H1 (cell line): ENCODE data around the gene AGRN. TPM values are rescaled to one million over a fixed set of nuclear protein-coding genes. Genes with fewer than 3 reads are reported as not detected.
A peak's percentile ranks its signal among the peaks of the same experiment; 100 is the strongest.

ENCODE experiments used
- CTCF ChIA-PET: fragments of 300-600 bp; sonication (Branson Sonifier 250); formaldehyde crosslinking; loops from one replicate; lab custom pipeline; 2021; ENCODE audit not compliant: partially characterized antibody; lab: Charles Lee
- POLR2A ChIA-PET: fragments of 300-600 bp; sonication (Branson Sonifier 250); formaldehyde crosslinking; loops from one replicate; lab custom pipeline; 2021; ENCODE audit warnings: inconsistent platforms; ENCODE audit not compliant: partially characterized antibody; lab: Charles Lee
- DNase-seq, 2 experiments: peaks; one replicate each; pipeline versions ENCODE4 v3.0.0 to v3.0.0-alpha.2; 2010 to 2022; ENCODE audit warnings: low spot score in 2 of 2, low read depth in 1 of 2, mixed read lengths in 1 of 2
- FAIRE-seq: peaks from 2 replicates; lab custom pipeline; 2011; peaks lifted over from hg19 to GRCh38; lab: Jason Lieb, UNC
- H2AFZ ChIP-seq: 2 replicates; pipeline ENCODE4 v1.8.1; 2012; ENCODE audit warnings: low read length, inconsistent platforms
- H2AK5ac ChIP-seq: 2 replicates; pipeline ENCODE4 v1.6.1; 2013; ENCODE audit warnings: low read depth, low read length
- H2BK120ac ChIP-seq: replicated peaks from 2 replicates; pipeline ENCODE3; 2013; ENCODE audit warnings: low read depth, low read length, inconsistent platforms
- H2BK12ac ChIP-seq: 2 replicates; pipeline ENCODE4 v1.6.1; 2013; ENCODE audit warnings: low read depth, low read length
- H2BK15ac ChIP-seq: 2 replicates; pipeline ENCODE4 v1.6.1; 2013; ENCODE audit warnings: low read length
- H2BK20ac ChIP-seq: 2 replicates; pipeline ENCODE4 v1.6.1; 2013; ENCODE audit warnings: low read length
- H2BK5ac ChIP-seq: 2 replicates; pipeline ENCODE4 v1.6.1; 2013; ENCODE audit warnings: low read depth, low read length
- H3K14ac ChIP-seq: 2 replicates; pipeline ENCODE4 v1.6.1; 2013; ENCODE audit warnings: inconsistent platforms; ENCODE audit not compliant: insufficient read length
- H3K18ac ChIP-seq: 2 replicates; pipeline ENCODE4 v1.6.1; 2013; ENCODE audit warnings: low read length; ENCODE audit errors: extremely low read depth
- H3K23ac ChIP-seq: 2 replicates; pipeline ENCODE4 v1.6.1; 2013; ENCODE audit warnings: inconsistent platforms; ENCODE audit not compliant: insufficient read length
- H3K23me2 ChIP-seq: 2 replicates; pipeline ENCODE4 v1.6.1; 2013; ENCODE audit warnings: low read depth, low read length
- H3K27ac ChIP-seq: 2 replicates; pipeline ENCODE4 v1.6.1; 2011; ENCODE audit warnings: low read depth, low read length, inconsistent platforms
- H3K27me3 ChIP-seq, 4 experiments: replicated peaks in 1 of 4; 1 replicate in 1 of 4; 2 replicates in 3 of 4; pipeline versions ENCODE4 v1.6.1 to v1.8.1; 2011 to 2013; ENCODE audit warnings: low read length in 3 of 4, mild to moderate bottlenecking in 3 of 4, inconsistent platforms in 2 of 4, mixed read lengths in 2 of 4, moderate library complexity in 1 of 4; ENCODE audit not compliant: control insufficient read depth in 3 of 4, insufficient read depth in 3 of 4; ENCODE audit errors: extremely low read depth in 1 of 4
- H3K36me3 ChIP-seq, 4 experiments: 2 replicates each; pipeline versions ENCODE4 v1.6.1 to v1.8.1; 2011 to 2013; ENCODE audit warnings: mild to moderate bottlenecking in 4 of 4, low read length in 3 of 4, moderate library complexity in 2 of 4, control low read depth in 1 of 4, inconsistent platforms in 1 of 4; ENCODE audit not compliant: insufficient read depth in 4 of 4, control insufficient read depth in 2 of 4
- H3K4ac ChIP-seq: replicated peaks from 2 replicates; pipeline ENCODE3; 2013; ENCODE audit warnings: low read length, low read depth, mixed read lengths, inconsistent platforms; ENCODE audit not compliant: insufficient read length
- H3K4me1 ChIP-seq, 4 experiments: replicated peaks in 1 of 4; 1 replicate in 1 of 4; 2 replicates in 3 of 4; pipeline versions ENCODE4 v1.6.1 to v1.8.1; 2011 to 2013; ENCODE audit warnings: low read length in 3 of 4, inconsistent platforms in 2 of 4, mixed read lengths in 1 of 4; ENCODE audit not compliant: insufficient read depth in 4 of 4, control insufficient read depth in 3 of 4
- H3K4me2 ChIP-seq, 2 experiments: 2 replicates each; pipeline versions ENCODE4 v1.6.1 to v1.8.1; 2011 to 2013; ENCODE audit warnings: low read depth in 2 of 2, low read length in 2 of 2, control low read depth in 1 of 2, inconsistent platforms in 1 of 2, mild to moderate bottlenecking in 1 of 2; ENCODE audit not compliant: insufficient read depth in 1 of 2
- H3K4me3 ChIP-seq, 4 experiments: fragments of 200-600, 300-600 bp in 1 of 4; sonication (generic), shearing (Covaris generic), sonication (Bioruptor Twin) in 1 of 4; 2 replicates each; pipeline versions ENCODE4 v1.5.1 to v1.8.1; 2011 to 2016; ENCODE audit warnings: low read length in 4 of 4, low read depth in 3 of 4, control low read depth in 2 of 4, inconsistent platforms in 2 of 4, mild to moderate bottlenecking in 2 of 4, mixed read lengths in 1 of 4, moderate library complexity in 1 of 4; ENCODE audit not compliant: insufficient read depth in 2 of 4; ENCODE audit errors: extremely low read depth in 1 of 4
- H3K56ac ChIP-seq: replicated peaks from 2 replicates; pipeline ENCODE3; 2013; ENCODE audit warnings: low read depth, mild to moderate bottlenecking, mixed read lengths, low read length, inconsistent platforms; ENCODE audit not compliant: insufficient read length
- H3K79me1 ChIP-seq: 2 replicates; pipeline ENCODE4 v1.6.1; 2013; ENCODE audit warnings: low read depth, low read length, control low read depth
- H3K79me2 ChIP-seq, 2 experiments: 2 replicates each; pipeline versions ENCODE4 v1.6.1 to v1.8.1; 2012 to 2013; ENCODE audit warnings: low read length in 2 of 2, mild to moderate bottlenecking in 2 of 2, inconsistent platforms in 1 of 2; ENCODE audit not compliant: insufficient read depth in 2 of 2, control insufficient read depth in 1 of 2
- H3K9ac ChIP-seq, 4 experiments: replicated peaks in 1 of 4; 1 replicate in 1 of 4; 2 replicates in 3 of 4; pipeline versions ENCODE4 v1.6.1 to v1.8.1; 2011 to 2013; ENCODE audit warnings: low read depth in 3 of 4, low read length in 3 of 4, control low read depth in 2 of 4, mild to moderate bottlenecking in 2 of 4, moderate library complexity in 2 of 4, inconsistent platforms in 1 of 4; ENCODE audit errors: extremely low read depth in 1 of 4
- H3K9me3 ChIP-seq, 2 experiments: 2 replicates each; pipeline versions ENCODE4 v1.6.1 to v1.8.1; 2012 to 2013; ENCODE audit warnings: mild to moderate bottlenecking in 2 of 2, moderate library complexity in 2 of 2, control low read depth in 1 of 2, inconsistent platforms in 1 of 2, low read depth in 1 of 2, low read length in 1 of 2, mixed read lengths in 1 of 2; ENCODE audit not compliant: insufficient read depth in 2 of 2
- H4K20me1 ChIP-seq, 2 experiments: replicated peaks in 1 of 2; 2 replicates each; pipeline versions ENCODE3 to v1.8.1; 2011 to 2013; ENCODE audit warnings: inconsistent platforms in 2 of 2, low read length in 2 of 2, mild to moderate bottlenecking in 1 of 2; ENCODE audit not compliant: insufficient read depth in 2 of 2, control insufficient read depth in 1 of 2
- H4K5ac ChIP-seq: 2 replicates; pipeline ENCODE4 v1.6.1; 2013; ENCODE audit warnings: low read length, low read depth, mixed read lengths, inconsistent platforms; ENCODE audit not compliant: insufficient read length
- H4K8ac ChIP-seq: 2 replicates; pipeline ENCODE4 v1.8.0; 2013; ENCODE audit warnings: mild to moderate bottlenecking, moderate library complexity, low read length, inconsistent platforms; ENCODE audit not compliant: insufficient read depth; ENCODE audit errors: extremely low read depth
- H4K91ac ChIP-seq: replicated peaks from 2 replicates; pipeline ENCODE3; 2013; ENCODE audit warnings: low read length, mixed read lengths, inconsistent platforms; ENCODE audit not compliant: insufficient read length
- KDM4A ChIP-seq: IDR thresholded peaks from one replicate; pipeline ENCODE4 v1.7.1; 2012; ENCODE audit warnings: low read depth, mild to moderate bottlenecking, moderate library complexity, low read length, inconsistent platforms; ENCODE audit not compliant: severe bottlenecking
- RBBP5 ChIP-seq: IDR thresholded peaks from 2 replicates; pipeline ENCODE4 v1.7.1; 2012; ENCODE audit warnings: low read depth, mild to moderate bottlenecking, inconsistent platforms, low read length, moderate library complexity, borderline replicate concordance
- SUZ12 ChIP-seq: fragments of 200-600 bp; sonication (generic); IDR thresholded peaks from 2 replicates; pipeline ENCODE4 v1.6.1; 2012; ENCODE audit warnings: mild to moderate bottlenecking, inconsistent platforms, low read length, moderate library complexity, mixed read lengths
- TAF7 ChIP-seq: optimal IDR thresholded peaks from 2 replicates; pipeline ENCODE3; 2011; ENCODE audit warnings: low read depth, mild to moderate bottlenecking, inconsistent platforms, low read length, moderate library complexity, borderline replicate concordance
- WGBS, 2 experiments: shearing (Covaris generic) in 1 of 2; methylation state at CpG; one replicate each; pipeline versions ENCODE4 v1.1.6 to v1.1.7; 2013 to 2015; ENCODE audit warnings: low lambda C conversion rate in 2 of 2, mixed read lengths in 2 of 2, inconsistent platforms in 1 of 2, low coverage in 1 of 2, missing lambda C conversion rate in 1 of 2; ENCODE audit not compliant: insufficient replicate concordance in 2 of 2, insufficient coverage in 1 of 2, insufficient read length in 1 of 2; ENCODE audit errors: extremely low coverage in 1 of 2, missing lambda C conversion rate in 1 of 2; 5-methylcytosine and 5-hydroxymethylcytosine counted together
- polyA plus RNA-seq, 7 experiments: library from polyadenylated mRNA; depleted of rRNA in 3 of 7; stranded (reverse) in 5 of 7; unstranded in 2 of 7; fragments of >200 nt in 5 of 7; fragments of 200-250 nt in 2 of 7; gene quantifications; 1 replicate in 5 of 7; 2 replicates in 1 of 7; 4 replicates in 1 of 7; pipeline versions ENCODE4 v1.2.1 to v1.2.3, GENCODE V29; 2011 to 2013; ENCODE audit warnings: missing spikeins in 2 of 7, mixed read lengths in 2 of 7
- total RNA-seq: library from RNA; stranded (reverse); fragmentation: NEBNext Ultra II Directional; extraction: Animal tissue kit (Norgen Biotek cat#: 25700); gene quantifications from 2 replicates; pipeline ENCODE4 v1.2.1, GENCODE V29; 2021
- TF ChIP-seq, protein P1 (sequence below): IDR thresholded peaks from 2 replicates; pipeline ENCODE4 v1.6.1; 2011; ENCODE audit warnings: low read length, improper control_type of control experiment

Gene AGRN
- total and polyA plus RNA-seq, 2 of the 8 experiments (the other 6 are each of a cell fraction or from before 2014, with no cell fraction given) = 52.3 to 155 TPM

DNA sequence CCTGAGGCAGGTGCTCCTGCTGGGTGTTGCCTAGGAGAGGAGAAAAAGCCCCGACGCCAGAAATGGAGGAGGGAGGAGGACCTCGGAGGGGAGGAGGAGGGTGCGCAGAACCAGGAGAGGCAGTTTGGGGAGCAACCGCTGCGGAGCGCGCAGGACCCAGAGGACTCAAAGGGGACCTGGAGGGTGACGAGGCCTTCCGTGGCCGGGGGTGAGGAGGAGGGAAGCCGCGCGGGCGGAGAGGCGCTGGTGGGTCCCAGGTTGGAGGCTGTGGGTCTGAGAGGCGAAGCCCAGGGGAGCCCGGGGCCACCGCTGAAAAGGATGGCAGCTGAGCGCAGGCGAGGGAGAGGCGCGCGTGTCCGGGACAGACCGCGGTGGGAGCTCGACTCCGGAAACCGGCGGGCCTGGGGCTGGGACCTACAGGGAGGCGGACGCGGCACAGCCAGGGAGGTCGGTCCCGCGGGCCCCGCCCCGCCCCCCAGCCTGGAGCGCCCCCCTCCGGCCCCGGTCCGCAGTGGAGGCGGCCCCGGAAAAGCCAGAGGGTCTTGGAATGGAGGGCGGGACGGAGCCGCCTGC is 39.1 kb downstream of the AGRN start:
- H4K5ac ChIP-seq = no peak overlapping the region
- H3K9ac ChIP-seq = no peak overlapping the region
- no peak overlapping the region; the same call in 1 of the 2 replicates for H2AFZ ChIP-seq
- no peak overlapping the region for H2BK20ac ChIP-seq
- H3K4me3 ChIP-seq = peak overlapping the region; percentile 43 to 76 (median 48)
- H4K8ac ChIP-seq = peak overlapping the region; percentile 65; the same call in 1 of the 2 replicates
- DNase-seq (peak in 1 of 2 experiments; percentile 76), FAIRE-seq (no peak)
- H3K4me2 ChIP-seq = peak overlapping the region; percentile 42 to 98
- H3K27me3 ChIP-seq = peaks cover 9 to 45% (median 33%) of the 10 kb centered on the region in 4 experiments
- H3K27ac ChIP-seq = no peak overlapping the region
- ChIA-PET CTCF (interaction anchor here (0.7 to 10.2 kb wide), 14 partner anchors 12 to 232 kb away, joined by 3 to 70 read pairs (median 5); partner anchors contain the start of gene ISG15), POLR2A (interaction anchor here (0.6 to 6.9 kb wide), 14 partner anchors 8 to 253 kb away, joined by 3 to 70 read pairs (median 4); no protein-coding TSS in a partner anchor)
- H3K79me1 ChIP-seq = no peaks in the 10 kb centered on the region
- no peak overlapping the region for H2BK120ac ChIP-seq
- H3K36me3 ChIP-seq = peaks cover 0 to 15% (median 4%) of the 10 kb centered on the region in 4 experiments; a peak in 5 of 8 replicates
- peaks cover 0 to 14% (median 9%) of the 10 kb centered on the region in 4 experiments; a peak in 5 of 7 replicates for H3K4me1 ChIP-seq
- no peak overlapping the region for H3K23ac ChIP-seq
- H3K56ac ChIP-seq = no peak overlapping the region
- H4K91ac ChIP-seq = no peak overlapping the region
- WGBS, 2 experiments = 3% methylated on average over 20 of the region's 48 CpGs; no CpG with 5 or more reads in 1 of the 2 experiments
- H2AK5ac ChIP-seq = no peak overlapping the region
- H3K18ac ChIP-seq = no peak overlapping the region
- H2BK12ac ChIP-seq = no peak overlapping the region
- H4K20me1 ChIP-seq = peaks cover 0 to 21% of the 10 kb centered on the region in 2 experiments
- H3K9me3 ChIP-seq = no peaks in the 10 kb centered on the region
- H3K79me2 ChIP-seq = no peaks in the 10 kb centered on the region
- H2BK5ac ChIP-seq = no peak overlapping the region
- H3K23me2 ChIP-seq = peaks cover 7% of the 10 kb centered on the region; the same call in 1 of the 2 replicates
- TF ChIP-seq SUZ12 (peak; percentile 28; the same call in 1 of the 2 replicates), KDM4A (peak; percentile 50), RBBP5 (0 out of 2 replicates have a peak, but pooled peaks have one; percentile 38), TAF7 (no peak)
- TF ChIP-seq, protein P1, sequence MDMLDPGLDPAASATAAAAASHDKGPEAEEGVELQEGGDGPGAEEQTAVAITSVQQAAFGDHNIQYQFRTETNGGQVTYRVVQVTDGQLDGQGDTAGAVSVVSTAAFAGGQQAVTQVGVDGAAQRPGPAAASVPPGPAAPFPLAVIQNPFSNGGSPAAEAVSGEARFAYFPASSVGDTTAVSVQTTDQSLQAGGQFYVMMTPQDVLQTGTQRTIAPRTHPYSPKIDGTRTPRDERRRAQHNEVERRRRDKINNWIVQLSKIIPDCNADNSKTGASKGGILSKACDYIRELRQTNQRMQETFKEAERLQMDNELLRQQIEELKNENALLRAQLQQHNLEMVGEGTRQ = no peak
- H3K14ac ChIP-seq = no peak overlapping the region
- no peak overlapping the region for H2BK15ac ChIP-seq
- no peak overlapping the region for H3K4ac ChIP-seq
